HEK293T (cell line): ENCODE measurements around the gene HOXB6.
A peak's percentile ranks its signal among the peaks of the same experiment; 100 is the strongest.

ENCODE experiments used
- ARNT ChIP-seq: fragments of 450-650 bp; IDR thresholded peaks from 2 replicates; pipeline ENCODE4 v1.6.1; 2017; ENCODE audit warnings: mild to moderate bottlenecking
- CTBP1 ChIP-seq: fragments of 450-650 bp; IDR thresholded peaks from 2 replicates; pipeline ENCODE4 v1.6.1; 2016; ENCODE audit warnings: borderline replicate concordance
- ELF4 ChIP-seq: fragments of 450-650 bp; IDR thresholded peaks from 2 replicates; pipeline ENCODE4 v1.6.1; 2017; ENCODE audit warnings: antibody characterized with exemption
- FOXM1 ChIP-seq: fragments of 450-650 bp; IDR thresholded peaks from 2 replicates; pipeline ENCODE4 v1.6.1; 2017; ENCODE audit warnings: mild to moderate bottlenecking, borderline replicate concordance
- HDGF ChIP-seq: fragments of 450-650 bp; IDR thresholded peaks from 2 replicates; pipeline ENCODE4 v1.6.1; 2017; ENCODE audit warnings: antibody characterized with exemption, borderline replicate concordance
- L3MBTL2 ChIP-seq: fragments of 450-650 bp; conservative IDR thresholded peaks from 2 replicates; pipeline ENCODE4 v1.6.1; 2016; ENCODE audit warnings: mild to moderate bottlenecking
- SP1 ChIP-seq: fragments of 450-650 bp; IDR thresholded peaks from 2 replicates; pipeline ENCODE4 v1.6.1; 2017
- TARDBP ChIP-seq: fragments of 450-650 bp; IDR thresholded peaks from 2 replicates; pipeline ENCODE4 v1.6.1; 2016
- ZNF384 ChIP-seq: fragments of 450-650 bp; IDR thresholded peaks from 2 replicates; pipeline ENCODE4 v1.6.1; 2016

DNA sequence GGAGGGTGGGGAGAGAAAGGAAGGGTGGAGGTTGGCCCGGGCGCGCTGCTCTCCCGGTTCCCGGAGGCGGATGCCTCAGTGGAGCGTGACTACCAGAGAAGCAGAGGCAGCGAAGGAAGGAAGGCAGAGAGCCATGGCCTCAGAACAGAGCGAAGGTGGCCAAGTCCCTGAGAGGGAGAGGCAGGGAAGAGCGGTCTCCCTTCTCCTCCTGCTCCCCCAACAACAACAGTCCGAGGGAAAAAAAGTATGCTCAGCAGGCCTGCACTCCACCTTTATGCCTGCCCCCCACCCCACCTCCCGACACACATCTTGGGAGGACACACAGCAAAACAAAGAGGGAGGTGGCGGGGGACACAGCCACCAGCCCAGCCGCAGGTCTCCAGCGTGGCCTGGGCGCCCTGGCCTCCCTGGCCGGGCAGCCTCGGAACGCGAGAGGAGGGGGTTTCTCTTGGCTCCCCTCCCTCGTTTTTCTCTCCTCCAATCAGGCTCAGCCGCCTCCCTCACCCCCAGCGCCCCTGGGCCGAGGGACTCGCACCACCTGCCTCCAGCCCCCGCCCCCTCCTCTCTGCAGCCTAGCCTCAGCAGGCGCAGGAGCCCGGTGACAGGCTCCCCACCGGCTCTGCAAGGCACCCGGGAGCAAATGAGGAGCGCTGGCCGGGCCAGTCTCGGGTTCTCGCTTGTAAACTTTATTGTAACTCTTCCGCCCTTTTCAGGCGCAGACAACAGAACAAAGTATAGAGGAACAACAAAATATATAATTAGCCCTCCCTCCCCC lies 7.1 kb upstream of the HOXB6 start:
- TF ChIP-seq SP1 (no peak), HDGF (peak; percentile 76; the same call in 1 of the 2 replicates), FOXM1 (0 out of 2 replicates have a peak, but pooled peaks have one; percentile 4), CTBP1 (no peak), ARNT (no peak), ELF4 (no peak), L3MBTL2 (peak; percentile 55; the same call in 1 of the 2 replicates), ZNF384 (no peak), TARDBP (no peak)
